ENCODE data around the gene EIF2A. TPM values are rescaled to one million over a fixed set of nuclear protein-coding genes. Genes with fewer than 3 reads are reported as not detected.

Gene EIF2A
- total and polyA plus RNA-seq, 4 experiments from 2014 or later, result 49.3 to 95.3 (median 74.8) TPM

DNA sequence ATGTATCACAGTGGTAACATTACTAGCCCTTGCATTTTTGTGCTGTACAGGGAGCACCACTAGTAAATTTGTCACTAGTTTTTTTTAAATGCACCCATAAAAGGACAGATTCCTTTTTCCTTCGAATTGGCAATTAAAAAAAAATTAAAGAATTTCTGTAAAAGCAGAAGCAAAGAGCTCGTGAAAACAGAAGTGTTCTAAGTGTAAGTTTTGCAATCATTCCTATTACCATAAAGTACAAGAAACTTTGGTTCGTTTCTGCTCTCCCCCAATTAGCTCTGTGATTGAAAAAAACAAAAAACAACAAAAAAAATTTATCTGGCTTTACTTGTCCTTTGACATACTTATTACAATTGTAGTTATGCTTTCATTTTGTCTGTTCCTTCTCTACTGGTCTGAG is 5.6 kb upstream of the EIF2A start:
- no peaks in the 10 kb centered on the region for H3K27me3 ChIP-seq (ENCODE audit: insufficient read depth, low read length)
- Mint-ChIP-seq H3K4me1 (peaks cover 22 to 45% (median 37%) of the 10 kb centered on the region in 4 donors), H3K27me3 (no peaks in the 10 kb centered on the region), H3K4me3 (no peak overlapping the region), H3K36me3 (peaks cover 4 to 30% of the 10 kb centered on the region in 2 donors), H3K27ac (peak overlapping the region in 6 of 7 donors; percentile 5 to 65 (median 38)), H3K9me3 (no peaks in the 10 kb centered on the region)
- POLR2A ChIA-PET (ENCODE audit: partially characterized antibody), result interaction anchor here (0.7 to 2.7 kb wide), 2 partner anchors 9 to 222 kb away, joined by 3 to 8 read pairs; partner anchors contain the start of gene SIAH2
- intact Hi-C loops (cut with micrococcal nuclease), result no loop called here
- no peak overlapping the region for H3K4me3 ChIP-seq (ENCODE audit: low read length in 2 of 2)
- H3K4me1 ChIP-seq (ENCODE audit: insufficient read depth, low read length), result peaks cover 39% of the 10 kb centered on the region
- no peak overlapping the region for H3K27ac ChIP-seq (ENCODE audit: low read depth, low read length)
- no peaks in the 10 kb centered on the region for H3K9me3 ChIP-seq (ENCODE audit: control insufficient read depth in 1 of 2, low read length in 2 of 2)
- CTCF ChIA-PET (ENCODE audit: partially characterized antibody), result interaction anchor here (1.2 kb wide), 1 partner anchor 12 kb away, joined by 6 read pairs; no protein-coding TSS in a partner anchor
- no peak for DNase-seq
- peaks cover 10% of the 10 kb centered on the region for H3K36me3 ChIP-seq (ENCODE audit: insufficient read depth, low read length)

- Histone ChIP-seq H3K36me3 (ENCODE audit: insufficient read depth, low read length) (peaks cover 10% of the 10 kb centered on the region), H3K9me3 (ENCODE audit: control insufficient read depth in 1 of 2, low read length in 2 of 2) (no peaks in the 10 kb centered on the region), H3K27me3 (ENCODE audit: insufficient read depth, low read length) (no peaks in the 10 kb centered on the region), H3K4me1 (ENCODE audit: insufficient read depth, low read length) (peaks cover 51% of the 10 kb centered on the region), H3K4me3 (ENCODE audit: low read length in 2 of 2) (no peak overlapping the region), H3K27ac (ENCODE audit: low read depth, low read length) (no peak overlapping the region)
- peaks cover 32 to 65% (median 47%) of the 10 kb centered on the region in 4 donors for H3K4me1 Mint-ChIP-seq
- peaks cover 4 to 43% of the 10 kb centered on the region in 2 donors for H3K36me3 Mint-ChIP-seq
- peak overlapping the region in 5 of 7 donors; percentile 81 to 95 (median 83) for H3K27ac Mint-ChIP-seq
- peak overlapping the region in 1 of 8 donors; percentile 5 for H3K4me3 Mint-ChIP-seq
- ChIA-PET POLR2A (ENCODE audit: partially characterized antibody) (interaction anchor here (1.3 to 6.0 kb wide), 6 partner anchors 9 to 220 kb away, joined by 3 to 150 read pairs (median 41); partner anchors contain the start of genes ERICH6, SELENOT, SIAH2 and TSC22D2), CTCF (ENCODE audit: partially characterized antibody) (interaction anchor here (1.2 to 1.9 kb wide), 2 partner anchors 134 to 245 kb away, joined by 3 to 6 read pairs; no protein-coding TSS in a partner anchor)
- H3K27me3 Mint-ChIP-seq, result no peaks in the 10 kb centered on the region
- no peak for DNase-seq
- peaks cover 0 to 4% (median 0%) of the 10 kb centered on the region in 8 donors for H3K9me3 Mint-ChIP-seq
- intact Hi-C loops (cut with micrococcal nuclease), result no loop called here
Measured at GRCh38 chr3:150543128-150543527, 3.5 kb upstream of the EIF2A start.

- Mint-ChIP-seq H3K9me3 (peaks cover 0 to 4% (median 0%) of the 10 kb centered on the region in 8 donors), H3K36me3 (peaks cover 4 to 43% of the 10 kb centered on the region in 2 donors), H3K4me3 (peak overlapping the region in 4 of 8 donors; percentile 5 to 98 (median 94)), H3K27ac (peak overlapping the region in 6 of 7 donors; percentile 38 to 95 (median 83)), H3K27me3 (no peaks in the 10 kb centered on the region), H3K4me1 (peaks cover 34 to 70% (median 51%) of the 10 kb centered on the region in 4 donors)
- POLR2A ChIA-PET (ENCODE audit: partially characterized antibody), result interaction anchor here (1.5 to 6.0 kb wide), 4 partner anchors 60 to 218 kb away, joined by 9 to 150 read pairs (median 75); partner anchors contain the start of genes ERICH6, SELENOT, SIAH2 and TSC22D2
- CTCF ChIA-PET (ENCODE audit: partially characterized antibody), result interaction anchor here (1.2 to 2.0 kb wide), 3 partner anchors 134 to 244 kb away, joined by 3 to 7 read pairs (median 6); no protein-coding TSS in a partner anchor
- intact Hi-C loops (cut with micrococcal nuclease), result no loop called here
- no peak overlapping the region for H3K4me3 ChIP-seq (ENCODE audit: low read length in 2 of 2)
- DNase-seq, result no peak
- peaks cover 10% of the 10 kb centered on the region for H3K36me3 ChIP-seq (ENCODE audit: insufficient read depth, low read length)
- no peaks in the 10 kb centered on the region for H3K27me3 ChIP-seq (ENCODE audit: insufficient read depth, low read length)
- H3K4me1 ChIP-seq (ENCODE audit: insufficient read depth, low read length), result peaks cover 56% of the 10 kb centered on the region
- H3K27ac ChIP-seq (ENCODE audit: low read depth, low read length), result no peak overlapping the region
- no peaks in the 10 kb centered on the region for H3K9me3 ChIP-seq (ENCODE audit: control insufficient read depth in 1 of 2, low read length in 2 of 2)
Measured at GRCh38 chr3:150543531-150543930, 3.1 kb upstream of the EIF2A start.

DNA sequence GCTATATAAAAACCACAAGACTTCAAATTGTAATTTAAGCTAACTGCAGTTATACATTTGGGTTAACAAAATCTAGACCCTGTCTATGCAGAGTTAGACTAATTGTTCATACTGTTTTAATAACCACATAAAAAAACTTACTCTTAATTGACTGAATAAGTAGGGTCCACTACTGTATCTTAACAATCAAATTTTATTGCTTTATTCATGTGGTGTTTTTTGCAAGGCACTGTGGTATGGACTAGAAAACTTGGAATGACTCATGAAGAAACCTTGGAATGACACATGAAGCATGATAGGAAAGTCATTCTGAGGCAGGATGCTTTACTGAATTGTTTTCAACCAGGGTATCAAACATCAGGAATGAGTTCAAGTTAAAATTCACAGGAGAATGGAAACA is 2.5 kb upstream of the EIF2A start:
- Mint-ChIP-seq H3K4me1 (peaks cover 34 to 73% (median 54%) of the 10 kb centered on the region in 4 donors), H3K9me3 (peaks cover 0 to 4% (median 0%) of the 10 kb centered on the region in 8 donors), H3K36me3 (peaks cover 4 to 45% of the 10 kb centered on the region in 2 donors), H3K4me3 (peak overlapping the region; percentile 29 to 99 (median 78)), H3K27me3 (no peaks in the 10 kb centered on the region), H3K27ac (peak overlapping the region; percentile 43 to 99 (median 81))
- peaks cover 10% of the 10 kb centered on the region for H3K36me3 ChIP-seq (ENCODE audit: insufficient read depth, low read length)
- peak overlapping the region; percentile 99 for H3K27ac ChIP-seq (ENCODE audit: low read depth, low read length)
- peaks cover 59% of the 10 kb centered on the region for H3K4me1 ChIP-seq (ENCODE audit: insufficient read depth, low read length)
- ChIA-PET POLR2A (ENCODE audit: partially characterized antibody) (interaction anchor here (1.5 to 6.0 kb wide), 4 partner anchors 59 to 218 kb away, joined by 9 to 150 read pairs (median 75); partner anchors contain the start of genes ERICH6, SELENOT, SIAH2 and TSC22D2), CTCF (ENCODE audit: partially characterized antibody) (interaction anchor here (1.2 to 2.0 kb wide), 4 partner anchors 134 to 244 kb away, joined by 3 to 7 read pairs (median 6); no protein-coding TSS in a partner anchor)
- H3K27me3 ChIP-seq (ENCODE audit: insufficient read depth, low read length), result no peaks in the 10 kb centered on the region
- intact Hi-C loops (cut with micrococcal nuclease), result no loop called here
- H3K4me3 ChIP-seq (ENCODE audit: low read length in 2 of 2), result no peak overlapping the region
- no peak for DNase-seq
- no peaks in the 10 kb centered on the region for H3K9me3 ChIP-seq (ENCODE audit: control insufficient read depth in 1 of 2, low read length in 2 of 2)

GRCh38 chr3:150544726-150545125 is 1.9 kb upstream of the EIF2A start:
- intact Hi-C loops (cut with micrococcal nuclease), result loop anchor here (5.0 kb wide), 2 partner anchors 572 to 658 kb away; partner anchors contain the start of genes GPR171 and PFN2
- H3K4me3 Mint-ChIP-seq, result peak overlapping the region; percentile 13 to 99 (median 94)

GRCh38 chr3:150545419-150546225 is 965 bp upstream of the EIF2A start:
- peaks cover 0 to 4% (median 0%) of the 10 kb centered on the region in 8 donors for H3K9me3 Mint-ChIP-seq
- H3K27me3 ChIP-seq (ENCODE audit: insufficient read depth, low read length), result no peaks in the 10 kb centered on the region
- peak overlapping the region; percentile 99 for H3K27ac ChIP-seq (ENCODE audit: low read depth, low read length)
- H3K4me1 Mint-ChIP-seq, result peaks cover 40 to 80% (median 60%) of the 10 kb centered on the region in 4 donors
- peaks cover 66% of the 10 kb centered on the region for H3K4me1 ChIP-seq (ENCODE audit: insufficient read depth, low read length)
- H3K9me3 ChIP-seq (ENCODE audit: control insufficient read depth in 1 of 2, low read length in 2 of 2), result no peaks in the 10 kb centered on the region
- H3K36me3 ChIP-seq (ENCODE audit: insufficient read depth, low read length), result peaks cover 10% of the 10 kb centered on the region
- peak overlapping the region; percentile 95 to 100 (median 99) for H3K27ac Mint-ChIP-seq
- intact Hi-C loops (cut with micrococcal nuclease), result loop anchor here (1.0 to 5.0 kb wide), 7 partner anchors 58 to 732 kb away; partner anchors contain the start of genes ERICH6, GPR171, PFN2 and RNF13
- CTCF ChIA-PET (ENCODE audit: partially characterized antibody), result interaction anchor here (0.8 to 2.0 kb wide), 7 partner anchors 57 to 242 kb away, joined by 3 to 7 read pairs (median 5); partner anchors contain the start of genes SELENOT and SIAH2
- peak in 3 of 5 donors; percentile 15 to 21 (median 20) for DNase-seq
- no peaks in the 10 kb centered on the region for H3K27me3 Mint-ChIP-seq
- peaks cover 4 to 52% of the 10 kb centered on the region in 2 donors for H3K36me3 Mint-ChIP-seq
- peak overlapping the region; percentile 92 to 99 (median 97) for H3K4me3 Mint-ChIP-seq
- POLR2A ChIA-PET (ENCODE audit: partially characterized antibody), result interaction anchor here (0.6 to 6.0 kb wide), 21 partner anchors 8 to 1723 kb away, joined by 3 to 150 read pairs (median 5); partner anchors contain the start of genes ERICH6, MBNL1, SELENOT and SIAH2
- H3K4me3 ChIP-seq (ENCODE audit: low read length in 2 of 2), result peak overlapping the region; percentile 58 to 79

More at GRCh38 chr3:150544726-150545125, 1.9 kb upstream of the EIF2A start:
- CTCF ChIA-PET (ENCODE audit: partially characterized antibody), result interaction anchor here (0.8 to 2.0 kb wide), 4 partner anchors 61 to 219 kb away, joined by 3 to 7 read pairs (median 6); no protein-coding TSS in a partner anchor
- peaks cover 64% of the 10 kb centered on the region for H3K4me1 ChIP-seq (ENCODE audit: insufficient read depth, low read length)
- Mint-ChIP-seq H3K4me1 (peaks cover 37 to 75% (median 56%) of the 10 kb centered on the region in 4 donors), H3K27ac (peak overlapping the region; percentile 43 to 99 (median 81)), H3K9me3 (peaks cover 0 to 4% (median 0%) of the 10 kb centered on the region in 8 donors), H3K27me3 (no peaks in the 10 kb centered on the region), H3K36me3 (peaks cover 4 to 50% of the 10 kb centered on the region in 2 donors)
- DNase-seq, result no peak
- peak overlapping the region; percentile 99 for H3K27ac ChIP-seq (ENCODE audit: low read depth, low read length)
- no peaks in the 10 kb centered on the region for H3K27me3 ChIP-seq (ENCODE audit: insufficient read depth, low read length)
- POLR2A ChIA-PET (ENCODE audit: partially characterized antibody), result interaction anchor here (0.7 to 6.0 kb wide), 7 partner anchors 59 to 1902 kb away, joined by 3 to 150 read pairs (median 9); partner anchors contain the start of genes ERICH6, SELENOT, SIAH2 and TSC22D2
- H3K9me3 ChIP-seq (ENCODE audit: control insufficient read depth in 1 of 2, low read length in 2 of 2), result no peaks in the 10 kb centered on the region
- H3K36me3 ChIP-seq (ENCODE audit: insufficient read depth, low read length), result peaks cover 10% of the 10 kb centered on the region
- H3K4me3 ChIP-seq (ENCODE audit: low read length in 2 of 2), result peak overlapping the region in 1 of 2 donors; percentile 79

Measured in CD4-positive, alpha-beta memory T cell (primary cell).